ENCODE measurements around the gene RNFT2. TPM values are rescaled to one million over a fixed set of nuclear protein-coding genes. Genes with fewer than 3 reads are reported as not detected.

The RNFT2 gene
- total RNA-seq, 4 donors from 2014 or later: 0.31 to 0.54 TPM; not detected in 2

DNA sequence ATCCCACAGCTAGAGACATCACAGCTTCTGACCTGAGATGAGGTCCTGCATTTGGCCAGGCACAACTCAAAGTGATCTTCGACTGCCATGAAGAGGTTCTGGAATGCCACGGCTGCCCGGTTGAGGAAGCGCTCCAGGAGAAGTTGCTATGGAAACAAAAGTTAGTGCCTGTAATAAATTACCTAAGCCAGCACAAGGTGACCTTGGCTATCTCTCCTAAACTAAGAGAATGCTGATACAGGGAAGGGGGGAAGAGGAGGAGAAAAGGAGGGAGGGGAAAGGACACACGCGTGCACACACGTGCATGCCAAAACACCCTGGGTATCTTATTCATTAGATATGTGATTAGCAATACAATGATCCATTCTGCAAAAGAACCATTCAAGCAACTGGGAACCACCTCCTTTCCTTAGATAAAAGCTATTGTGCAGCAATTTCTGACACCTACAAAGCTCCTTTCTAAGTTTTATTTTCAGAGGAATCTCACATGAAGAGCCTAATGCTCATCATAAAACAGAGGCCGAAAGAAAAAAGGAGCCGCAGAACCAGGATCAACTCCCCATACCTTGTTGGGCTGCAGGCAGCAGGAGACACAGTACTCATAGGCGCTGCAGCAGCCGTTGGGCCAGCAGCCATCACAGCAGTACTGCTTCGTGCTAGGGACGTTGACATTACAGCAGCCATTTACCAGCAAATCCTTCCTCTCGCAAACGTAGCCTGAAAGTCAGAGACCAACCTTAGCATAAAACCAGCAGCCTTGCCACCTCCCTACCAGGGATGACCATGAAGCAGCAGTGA lies 18.2 kb upstream of the RNFT2 start:
- H3K27me3 ChIP-seq: no peaks in the 10 kb centered on the region
- no peaks in the 10 kb centered on the region for H3K9me3 ChIP-seq
- H3K4me1 ChIP-seq: peaks cover 5 to 32% (median 10%) of the 10 kb centered on the region in 3 donors
- no peak for TF ChIP-seq EP300 (IDR thresholded peaks at IDR 0.05)
- TF ChIP-seq CTCF (IDR thresholded peaks at IDR 0.05): no peak
- TF ChIP-seq POLR2AphosphoS5 (IDR thresholded peaks at IDR 0.05): no peak
- TF ChIP-seq POLR2A (IDR thresholded peaks at IDR 0.05): no peak
- H3K4me3 ChIP-seq: no peak overlapping the region
- ATAC-seq: no peak
- 20 to 80% methylated on average over 1 to 11 of the region's 15 CpGs for WGBS, 2 donors (ENCODE audit: low coverage in 1 of 2)
- H3K27ac ChIP-seq: peak overlapping the region; percentile 22 to 62 (median 47)
- H3K36me3 ChIP-seq: peaks cover 0 to 46% of the 10 kb centered on the region in 2 donors

GRCh38 chr12:116722245-116722644 lies 15.9 kb upstream of the RNFT2 start:
- Histone ChIP-seq H3K4me3 (no peak overlapping the region), H3K36me3 (peaks cover 0 to 23% of the 10 kb centered on the region in 2 donors), H3K27ac (no peak overlapping the region), H3K27me3 (no peaks in the 10 kb centered on the region), H3K4me1 (peaks cover 5 to 42% (median 10%) of the 10 kb centered on the region in 3 donors), H3K9me3 (no peaks in the 10 kb centered on the region)
- no peak for TF ChIP-seq POLR2A (IDR thresholded peaks at IDR 0.05)
- no peak for TF ChIP-seq EP300 (IDR thresholded peaks at IDR 0.05)
- TF ChIP-seq POLR2AphosphoS5 (IDR thresholded peaks at IDR 0.05): no peak
- no peak for TF ChIP-seq CTCF (IDR thresholded peaks at IDR 0.05)
- no peak for ATAC-seq

DNA sequence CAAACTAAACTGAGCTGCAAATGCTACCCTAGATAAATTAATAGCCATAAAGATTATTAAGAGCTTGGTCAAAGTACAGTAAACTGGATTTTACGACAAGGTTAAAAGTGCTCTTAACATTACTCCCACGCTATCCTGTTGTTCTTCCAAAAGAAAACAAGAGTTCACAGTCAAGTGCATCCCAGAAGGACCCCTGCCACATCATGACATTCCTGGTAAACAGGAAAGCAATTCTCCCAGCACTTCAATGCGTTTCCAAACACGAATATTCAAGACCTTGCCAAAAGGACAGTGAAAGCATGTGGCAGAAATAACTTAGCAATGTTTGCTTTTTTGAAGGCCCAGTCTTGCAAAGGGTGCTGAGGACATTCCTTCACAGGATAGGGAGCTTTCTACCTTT lies 11.4 kb upstream of the RNFT2 start:
- H3K36me3 ChIP-seq: peaks cover 0 to 26% of the 10 kb centered on the region in 2 donors
- ATAC-seq: no peak
- H3K4me1 ChIP-seq: peaks cover 0 to 16% (median 0%) of the 10 kb centered on the region in 3 donors
- TF ChIP-seq CTCF (IDR thresholded peaks at IDR 0.05) (no peak), EP300 (IDR thresholded peaks at IDR 0.05) (no peak), POLR2A (IDR thresholded peaks at IDR 0.05) (no peak), POLR2AphosphoS5 (IDR thresholded peaks at IDR 0.05) (no peak)
- no peaks in the 10 kb centered on the region for H3K9me3 ChIP-seq
- no peak overlapping the region for H3K27ac ChIP-seq
- H3K4me3 ChIP-seq: no peak overlapping the region
- no peaks in the 10 kb centered on the region for H3K27me3 ChIP-seq
- WGBS, 2 donors (ENCODE audit: low coverage in 1 of 2): 38 to 47% methylated on average over 4 of the region's 4 CpGs

GRCh38 chr12:116727261-116727660 lies 10.9 kb upstream of the RNFT2 start:
- H3K36me3 ChIP-seq: peaks cover 0 to 23% of the 10 kb centered on the region in 2 donors
- WGBS, 2 donors (ENCODE audit: low coverage in 1 of 2): 67 to 90% methylated on average over 1 to 3 of the region's 3 CpGs
- H3K4me1 ChIP-seq: peaks cover 0 to 21% (median 0%) of the 10 kb centered on the region in 3 donors
- no peak for ATAC-seq
- no peak overlapping the region for H3K27ac ChIP-seq
- no peaks in the 10 kb centered on the region for H3K9me3 ChIP-seq
- no peak overlapping the region for H3K4me3 ChIP-seq
- H3K27me3 ChIP-seq: no peaks in the 10 kb centered on the region
- TF ChIP-seq EP300 (IDR thresholded peaks at IDR 0.05): no peak
- TF ChIP-seq CTCF (IDR thresholded peaks at IDR 0.05): no peak
- no peak for TF ChIP-seq POLR2A (IDR thresholded peaks at IDR 0.05)
- no peak for TF ChIP-seq POLR2AphosphoS5 (IDR thresholded peaks at IDR 0.05)

GRCh38 chr12:116727891-116728290 lies 10.2 kb upstream of the RNFT2 start:
- WGBS, 2 donors (ENCODE audit: low coverage in 1 of 2): 53 to 65% methylated on average over 4 to 6 of the region's 6 CpGs

More at GRCh38 chr12:116727891-116728290, 10.2 kb upstream of the RNFT2 start:
- TF ChIP-seq EP300 (IDR thresholded peaks at IDR 0.05): no peak
- no peak for TF ChIP-seq POLR2AphosphoS5 (IDR thresholded peaks at IDR 0.05)
- TF ChIP-seq POLR2A (IDR thresholded peaks at IDR 0.05): no peak
- no peak for TF ChIP-seq CTCF (IDR thresholded peaks at IDR 0.05)
- peaks cover 0 to 22% (median 0%) of the 10 kb centered on the region in 3 donors for H3K4me1 ChIP-seq
- H3K27ac ChIP-seq: no peak overlapping the region
- H3K27me3 ChIP-seq: no peaks in the 10 kb centered on the region
- no peak overlapping the region for H3K4me3 ChIP-seq
- peaks cover 0 to 21% of the 10 kb centered on the region in 2 donors for H3K36me3 ChIP-seq
- no peak for ATAC-seq
- H3K9me3 ChIP-seq: no peaks in the 10 kb centered on the region

All from gastroesophageal sphincter (tissue), 4 donors.